ENCODE measurements around the gene METTL1.

DNA sequence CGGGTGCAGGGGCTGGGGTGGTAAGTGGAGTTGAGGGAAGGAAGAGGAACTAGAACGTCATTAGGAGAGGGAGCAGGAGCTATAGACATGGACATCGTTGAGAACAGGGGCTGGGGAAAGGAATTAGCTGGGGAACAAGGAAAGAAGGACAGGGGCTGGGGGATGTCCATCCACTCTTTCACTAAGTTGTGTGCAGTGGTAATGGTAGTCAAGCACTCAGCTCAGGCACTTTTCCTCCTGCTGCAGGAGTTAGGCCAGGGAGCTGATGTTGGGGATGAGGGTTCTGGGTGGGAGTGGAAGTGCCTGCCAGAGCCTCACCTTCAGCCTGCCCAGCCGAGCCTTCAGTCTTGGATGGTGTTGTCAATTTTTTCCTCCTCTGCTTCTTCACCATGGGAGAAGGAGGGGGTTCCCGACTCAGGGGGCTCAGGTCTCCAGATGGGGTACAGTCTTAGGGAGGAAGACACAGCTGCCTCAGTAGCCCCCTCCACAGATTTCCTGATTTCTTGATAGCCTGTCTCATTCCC is 42.5 kb downstream of the METTL1 start:
- TF ChIP-seq CTCF (IDR thresholded peaks at IDR 0.05) = no peak
- no peak for TF ChIP-seq EZH2 (IDR thresholded peaks at IDR 0.05; ENCODE audit: borderline replicate concordance, insufficient read depth, low read depth, low read length, poor library complexity, severe bottlenecking)
